ENCODE measurements around the gene SIX2. TPM values are rescaled to one million over a fixed set of nuclear protein-coding genes. Genes with fewer than 3 reads are reported as not detected.
"Not testable (repeated sequence)": the region's sequence is repeated elsewhere in the genome, so short reads cannot be mapped to it uniquely, and the experiment has no call there.

Gene SIX2
- 2.3 TPM for total RNA-seq
- long read RNA-seq, partial matches to known transcripts: 0 of 1 reads
- long read RNA-seq, other reads (novel, unspliced or antisense): 1 of 1 reads

DNA sequence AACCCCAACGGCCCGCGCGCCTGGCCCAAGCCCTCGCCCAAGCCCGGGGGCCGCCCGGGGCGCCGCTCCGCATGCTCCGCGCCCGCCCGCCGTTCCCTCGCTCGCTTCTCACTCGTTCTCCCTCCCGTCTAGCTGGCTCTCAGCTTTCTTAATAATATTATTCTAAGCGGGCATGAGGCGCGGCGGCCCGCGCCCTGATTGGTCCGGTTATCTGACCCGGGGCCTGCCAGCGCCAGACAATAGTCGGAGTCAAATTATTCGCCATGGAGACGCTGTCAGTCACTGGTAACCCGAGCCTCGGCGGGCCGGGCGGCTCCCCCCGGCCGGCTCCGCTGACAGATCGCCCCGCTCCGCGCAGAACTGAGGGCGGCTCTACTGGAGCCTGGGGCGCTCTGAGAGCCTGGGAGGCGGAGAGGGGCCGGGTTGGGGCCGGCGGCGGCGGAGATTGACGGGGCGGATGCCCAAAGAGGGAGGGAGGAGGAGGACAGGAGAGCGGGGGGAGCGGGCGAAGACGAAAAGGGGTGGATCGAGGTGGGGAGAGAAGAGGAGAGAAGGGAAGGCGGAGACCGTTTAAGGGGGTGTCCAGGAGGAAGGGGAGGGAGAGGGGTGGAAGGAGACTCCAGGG, at the start of gene SIX2:
TSS of gene SIX2 (minus strand) at position 150 of the 625 bp plus-strand sequence. CDS start 342 bp downstream, outside the sequence.
- no peak for DNase-seq (ENCODE audit: low spot score)

DNA sequence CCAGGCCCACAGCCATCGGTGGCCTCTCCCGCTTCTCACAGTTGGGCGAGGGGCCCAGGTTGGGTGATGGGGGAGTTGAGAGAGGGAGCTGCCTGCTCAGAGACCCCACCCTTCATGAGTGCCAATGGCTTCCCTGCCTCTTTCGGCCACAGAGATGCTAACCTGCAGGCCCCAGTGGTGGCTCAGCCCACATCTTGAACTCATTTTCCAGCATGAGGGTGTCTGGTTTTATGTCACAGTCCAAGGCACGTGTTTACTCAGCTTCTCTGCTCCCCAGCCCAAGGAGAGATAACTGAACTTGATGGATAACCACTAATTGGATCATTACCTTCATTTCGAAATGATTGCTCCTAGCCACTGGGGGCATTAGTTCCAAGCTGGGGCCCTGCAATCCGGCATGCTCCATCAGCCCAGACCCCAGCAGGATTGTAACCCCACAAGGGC, 45.9 kb upstream of the SIX2 start:
- no peak for DNase-seq (ENCODE audit: low spot score)

DNA sequence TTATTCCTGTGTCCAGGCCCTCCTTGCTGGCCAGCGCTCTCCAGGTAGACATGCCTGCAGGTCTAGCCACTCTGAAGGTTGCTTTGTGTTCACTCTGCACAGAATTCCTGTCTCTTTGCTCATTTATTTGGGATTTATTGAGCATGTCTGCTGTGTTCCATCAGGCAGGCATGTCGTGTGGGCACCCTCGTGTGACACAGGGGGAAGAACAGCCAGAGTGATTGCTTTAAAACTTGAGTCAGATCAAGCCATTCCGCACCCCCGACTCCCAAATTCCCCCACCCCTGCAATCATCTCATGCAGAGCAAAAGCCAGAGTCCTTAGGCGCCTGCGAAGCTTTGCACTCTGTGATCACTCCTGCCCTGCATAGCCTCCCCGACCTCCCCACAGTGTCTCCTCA, 44.7 kb upstream of the SIX2 start:
- no peak for DNase-seq (ENCODE audit: low spot score)

DNA sequence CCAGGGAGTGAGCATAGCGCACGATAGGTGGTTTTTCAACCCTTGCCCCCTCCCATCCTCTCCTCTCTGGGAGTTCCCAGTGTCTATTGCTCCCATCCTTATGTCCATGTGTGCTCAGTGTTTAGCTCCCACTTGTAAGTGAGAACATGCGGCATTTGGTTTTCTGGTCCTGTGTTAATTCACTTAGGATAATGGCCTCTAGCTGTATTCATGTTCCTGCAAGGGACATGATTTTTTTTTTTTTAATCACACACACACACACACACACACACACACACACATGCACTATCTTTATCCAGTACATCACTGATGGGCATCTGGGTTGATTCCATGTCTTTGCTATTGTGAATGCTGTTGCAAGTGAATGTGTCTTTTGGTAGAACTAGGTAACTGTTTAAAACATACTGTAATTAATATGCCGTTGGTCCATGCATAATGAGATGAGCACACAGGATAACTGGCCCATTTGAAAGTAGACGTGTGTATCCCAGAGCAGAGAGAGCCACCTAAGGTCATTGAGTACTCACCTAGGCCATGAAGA, 43.2 kb upstream of the SIX2 start:
- DNase-seq (ENCODE audit: low spot score): no peak

DNA sequence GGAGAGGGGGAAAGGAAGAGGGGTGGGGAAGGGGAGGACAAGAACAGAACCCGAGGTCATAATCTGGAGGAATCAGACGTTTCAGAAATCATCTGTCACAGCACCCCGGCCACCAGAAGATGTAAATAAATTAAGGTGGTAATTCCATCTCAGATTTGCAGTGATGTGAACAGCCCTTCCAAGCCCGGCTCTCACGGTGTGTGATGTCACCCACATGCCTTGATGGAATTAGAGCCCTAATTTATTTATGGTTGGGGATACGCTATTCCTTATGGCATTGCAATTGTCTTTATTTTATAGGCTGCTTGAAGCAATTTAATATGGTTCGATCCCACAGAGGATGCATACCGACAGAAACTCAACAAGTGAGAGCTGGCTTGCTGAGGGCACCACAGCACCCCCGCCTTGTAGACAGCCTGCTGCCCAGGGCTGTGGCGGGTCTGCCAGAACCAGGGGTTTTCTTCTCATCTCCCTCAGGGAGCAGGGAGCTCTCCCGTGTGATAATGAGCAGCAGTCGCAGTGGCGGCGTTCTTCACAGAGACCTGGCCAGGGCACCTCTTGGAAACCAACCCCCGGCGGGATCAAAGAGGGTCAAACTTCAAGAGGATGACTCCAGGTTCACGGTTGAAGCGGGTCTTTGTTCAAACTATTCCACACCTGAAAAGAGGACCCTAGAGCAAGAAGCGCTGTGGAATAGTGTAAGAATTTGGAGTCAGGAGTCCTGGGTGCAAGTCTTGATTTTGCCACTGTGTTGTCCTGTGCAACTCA, 40.5 kb upstream of the SIX2 start:
- DNase-seq (ENCODE audit: low spot score): no peak

DNA sequence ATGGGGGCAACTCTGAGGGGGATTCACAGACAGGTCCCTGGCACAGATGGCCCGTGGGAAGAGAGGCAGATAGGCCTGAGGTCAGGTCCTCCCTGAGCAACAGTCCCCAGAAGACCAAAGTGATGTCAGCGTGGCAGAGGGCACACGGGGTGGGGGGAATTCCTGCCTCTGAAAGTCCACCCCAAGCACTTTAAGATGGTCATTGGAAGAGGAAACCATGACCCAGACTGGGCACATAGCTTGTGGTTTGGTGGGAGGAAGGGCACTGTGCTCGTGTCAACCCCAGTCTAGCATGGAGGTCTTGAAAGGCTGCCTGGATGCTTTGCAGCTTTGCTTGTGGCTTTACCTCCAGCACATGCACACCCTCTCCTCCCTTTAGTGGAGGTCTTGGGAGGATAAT, 38.0 kb upstream of the SIX2 start:
- DNase-seq (ENCODE audit: low spot score): no peak

DNA sequence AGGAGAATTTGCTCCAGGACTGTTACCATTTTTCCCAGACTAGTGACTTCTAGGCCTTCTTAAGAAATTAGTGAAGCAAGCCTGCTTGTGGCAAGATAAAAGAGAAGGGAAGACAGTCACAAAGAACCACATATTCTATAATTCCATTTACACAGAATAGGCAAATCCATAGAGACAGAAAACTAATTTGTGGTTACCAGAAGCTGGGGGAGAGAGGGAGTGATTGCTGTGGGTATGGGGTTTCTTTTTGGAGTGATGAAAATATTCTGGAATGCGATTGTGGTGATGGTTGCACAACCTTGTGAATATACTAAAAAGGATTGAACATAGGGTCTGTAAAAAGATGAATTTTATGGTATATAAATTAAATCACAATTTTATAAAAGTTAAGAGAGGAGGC, 37.5 kb upstream of the SIX2 start:
- no peak for DNase-seq (ENCODE audit: low spot score)

DNA sequence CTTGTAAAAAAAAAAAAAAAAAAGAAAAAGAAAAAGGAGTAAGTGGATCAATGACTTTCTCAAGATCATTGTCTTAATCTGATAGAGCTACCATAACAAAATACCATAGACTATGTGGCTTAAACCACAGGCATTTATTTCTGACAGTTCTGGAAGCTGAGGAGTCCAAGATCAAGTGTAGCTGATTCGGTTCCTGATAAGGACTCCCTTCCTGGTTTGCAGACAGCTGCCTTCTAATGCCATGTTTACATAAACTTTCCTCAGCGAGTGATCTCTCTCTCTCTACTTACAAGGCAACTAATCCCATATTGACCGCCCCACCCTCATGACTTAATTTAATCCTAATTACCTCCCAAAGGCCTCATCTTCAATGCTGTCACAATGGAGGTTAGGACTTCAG, 36.5 kb upstream of the SIX2 start:
- no peak for DNase-seq (ENCODE audit: low spot score)

DNA sequence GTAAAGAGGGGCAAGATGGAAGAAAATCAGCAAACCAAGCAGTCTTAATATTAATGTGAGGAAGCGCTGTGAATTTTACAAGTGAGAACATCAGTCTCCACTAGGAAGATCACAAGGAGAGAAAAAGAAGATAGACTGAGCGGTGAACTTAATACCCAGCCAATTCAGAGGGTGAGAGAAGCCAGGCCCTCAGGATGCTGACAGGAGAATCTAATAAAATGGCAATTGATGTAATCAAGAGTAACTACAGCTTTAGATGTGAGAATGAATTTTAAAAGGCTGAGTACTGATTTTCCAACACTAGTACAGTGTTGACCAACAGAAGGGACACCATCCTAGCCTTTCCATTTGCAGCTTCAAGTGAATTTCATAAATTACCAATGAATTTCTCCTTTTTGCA, 35.7 kb upstream of the SIX2 start:
- DNase-seq (ENCODE audit: low spot score): no peak

DNA sequence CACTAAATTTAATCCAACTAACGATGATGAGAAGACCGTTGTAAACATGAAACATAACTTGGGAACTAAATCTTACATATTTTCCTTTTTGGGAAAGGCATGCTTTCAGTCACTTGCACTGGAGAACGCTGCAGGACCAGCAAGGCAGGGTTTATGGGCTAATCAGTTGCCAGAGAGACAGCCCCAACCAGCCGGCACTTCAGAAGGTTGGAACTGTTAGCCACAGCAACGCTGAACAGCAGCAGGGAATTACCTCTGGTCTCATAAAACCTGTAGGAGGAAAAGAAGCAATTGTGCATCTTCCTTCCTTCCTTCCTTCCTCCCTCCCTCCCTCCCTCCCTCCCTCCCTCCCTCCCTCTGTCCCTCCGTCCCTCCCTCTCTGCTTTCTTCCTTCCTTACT, 33.9 kb upstream of the SIX2 start:
- no peak for DNase-seq (ENCODE audit: low spot score)

DNA sequence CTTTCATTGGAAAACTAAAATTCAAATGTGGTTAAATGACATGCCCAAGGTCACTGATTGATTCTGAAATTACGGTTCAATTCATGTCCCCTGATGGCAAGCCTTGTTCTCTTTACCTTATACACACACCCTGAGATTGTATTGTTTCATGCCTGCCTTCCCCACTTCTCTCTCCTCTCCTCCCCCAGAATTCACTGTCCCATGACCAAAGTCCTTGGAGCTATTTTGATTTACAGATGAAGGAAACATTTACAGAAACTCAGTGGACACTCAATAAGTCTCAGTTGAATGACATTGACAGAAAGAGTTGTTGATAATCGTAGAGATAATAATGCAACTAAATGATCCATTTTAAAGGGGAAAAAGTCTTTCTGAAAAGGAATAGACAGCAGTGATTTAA, 33.1 kb upstream of the SIX2 start:
- DNase-seq (ENCODE audit: low spot score): no peak

DNA sequence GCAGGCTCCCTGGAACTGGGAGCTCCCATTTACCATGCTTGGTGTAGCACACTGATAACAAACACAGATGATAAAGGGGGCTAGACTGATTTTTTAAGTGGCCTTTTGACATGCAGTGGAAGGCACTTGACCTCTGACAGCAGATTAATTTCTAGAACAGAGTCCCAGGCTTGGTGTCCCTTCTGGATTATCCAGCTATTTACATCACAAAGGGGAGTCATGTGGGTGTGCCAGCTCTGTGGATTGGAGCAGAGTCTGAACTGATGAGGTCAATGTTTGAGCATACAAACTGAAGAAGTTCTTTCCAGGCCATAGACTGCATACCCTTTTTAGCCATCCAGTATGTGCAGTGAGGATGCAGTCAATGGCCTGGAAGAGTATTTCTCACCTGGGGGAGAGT, 31.5 kb upstream of the SIX2 start:
- DNase-seq (ENCODE audit: low spot score): no peak

DNA sequence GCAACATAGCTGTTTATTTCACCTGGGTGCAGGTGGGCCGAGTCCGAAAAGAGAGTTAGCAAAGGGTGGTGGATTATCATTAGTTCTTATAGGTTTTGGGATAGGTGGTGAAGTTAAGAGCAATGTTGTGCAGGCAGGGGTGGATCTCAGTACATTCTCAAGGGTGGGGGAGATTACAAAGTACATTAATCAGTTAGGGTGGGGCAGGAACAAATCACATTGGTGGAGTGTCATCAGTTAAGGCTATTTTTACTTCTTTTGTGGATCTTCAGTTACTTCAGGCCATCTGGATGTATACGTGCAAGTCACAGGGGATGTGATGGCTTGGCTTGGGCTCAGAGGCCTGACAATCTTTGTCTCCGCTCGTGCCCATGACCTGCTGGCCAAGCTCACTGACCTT, 30.6 kb upstream of the SIX2 start:
- DNase-seq (ENCODE audit: low spot score): not testable (repeated sequence)

DNA sequence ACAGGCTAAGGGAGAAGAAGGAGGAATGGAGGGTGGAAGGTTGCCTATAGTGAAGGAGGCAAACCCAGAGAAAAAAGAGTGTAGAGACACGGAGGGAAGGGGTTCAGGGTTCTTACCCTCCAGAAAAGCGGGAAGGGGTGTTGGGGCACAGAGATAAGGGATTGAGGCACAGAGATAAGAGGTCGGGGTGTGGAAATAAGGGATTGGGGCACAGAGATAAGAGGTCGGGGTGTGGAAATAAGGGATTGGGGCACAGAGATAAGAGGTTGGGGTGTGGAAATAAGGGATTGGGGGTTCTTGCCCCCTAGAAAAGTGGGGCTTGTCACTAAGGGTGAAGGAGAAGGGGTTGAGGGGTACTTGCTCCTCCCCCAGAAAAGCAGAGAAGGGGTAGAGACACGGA, 29.6 kb upstream of the SIX2 start:
- not testable (repeated sequence) for DNase-seq (ENCODE audit: low spot score)

DNA sequence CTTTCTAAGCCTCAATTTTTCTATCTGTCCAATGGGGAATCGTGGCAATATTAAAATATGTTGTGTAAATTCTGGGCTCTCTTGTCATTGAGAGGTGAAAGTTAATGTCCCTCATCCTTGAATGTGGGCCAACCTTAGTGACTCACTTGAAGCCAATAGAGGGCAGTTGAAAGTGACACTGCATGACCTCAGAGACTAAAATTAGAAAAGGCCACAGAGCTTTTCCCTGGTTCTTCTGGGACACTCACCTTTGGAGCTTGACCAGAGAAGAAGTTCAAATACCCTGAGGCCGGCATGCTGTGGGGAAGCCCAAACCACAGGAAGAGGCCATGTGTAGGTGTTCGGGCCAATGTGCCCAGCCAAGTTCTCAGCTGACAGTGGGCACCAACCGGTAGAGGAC, 24.1 kb upstream of the SIX2 start:
- no peak for DNase-seq (ENCODE audit: low spot score)

DNA sequence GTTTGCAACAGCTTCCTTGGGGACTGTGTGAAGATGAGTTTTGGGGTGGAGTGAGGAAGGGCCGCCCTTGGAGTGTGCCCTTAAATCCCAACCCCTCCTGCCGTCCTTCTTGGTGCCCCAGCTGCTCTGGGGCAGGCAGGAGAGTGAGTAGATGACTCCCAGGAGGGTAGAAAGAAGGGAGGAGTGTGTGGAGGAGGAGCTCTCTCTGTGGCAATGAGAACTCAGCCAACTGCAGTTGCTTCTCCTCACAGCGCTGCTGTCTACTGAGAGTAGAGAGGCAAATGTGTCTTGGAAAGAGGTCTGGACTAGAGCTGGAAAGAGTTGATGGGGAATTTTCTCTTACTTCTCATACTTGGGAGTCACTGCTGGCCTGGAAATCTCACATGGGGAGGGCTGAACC, 21.8 kb upstream of the SIX2 start:
- no peak for DNase-seq (ENCODE audit: low spot score)

DNA sequence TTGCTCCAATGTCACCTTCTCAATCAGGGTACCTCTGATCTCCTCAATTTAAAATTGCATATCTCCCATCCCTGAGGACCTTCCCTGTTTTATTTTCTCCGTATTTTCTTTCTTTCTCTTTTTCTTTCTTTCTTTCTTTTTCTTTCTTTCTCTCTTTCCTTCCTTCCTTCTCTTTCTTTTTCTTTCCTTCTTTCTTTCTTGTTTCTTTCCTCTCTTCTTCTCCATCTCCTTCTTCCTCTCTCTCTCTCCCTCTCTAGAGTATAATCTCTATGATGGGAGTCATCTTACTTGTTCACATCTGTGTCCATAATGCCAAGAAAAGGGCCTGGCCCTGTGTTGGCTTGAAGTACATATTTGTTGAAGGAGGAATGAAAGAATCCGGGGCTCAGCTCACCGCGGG, 21.3 kb upstream of the SIX2 start:
- DNase-seq (ENCODE audit: low spot score): no peak

DNA sequence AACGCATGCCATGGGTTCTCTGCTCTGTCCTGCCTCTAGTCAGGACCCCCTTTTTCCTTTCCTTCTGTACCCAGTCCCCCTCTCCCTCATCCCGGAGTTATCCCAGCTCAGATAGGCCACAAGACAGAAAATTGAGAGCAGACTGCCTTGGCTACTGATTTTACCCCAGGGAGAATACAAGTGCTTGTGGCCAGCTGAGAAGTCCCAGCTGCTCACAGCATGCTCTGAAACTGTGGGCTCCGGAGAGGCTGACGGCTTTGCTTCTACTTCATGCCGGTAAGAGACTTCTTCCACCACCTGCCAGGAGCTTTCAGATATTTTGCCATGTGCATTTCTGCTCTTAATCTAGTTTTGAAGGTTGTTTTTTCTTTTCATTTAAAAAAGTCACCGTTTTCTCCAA, 20.0 kb upstream of the SIX2 start:
- no peak for DNase-seq (ENCODE audit: low spot score)

DNA sequence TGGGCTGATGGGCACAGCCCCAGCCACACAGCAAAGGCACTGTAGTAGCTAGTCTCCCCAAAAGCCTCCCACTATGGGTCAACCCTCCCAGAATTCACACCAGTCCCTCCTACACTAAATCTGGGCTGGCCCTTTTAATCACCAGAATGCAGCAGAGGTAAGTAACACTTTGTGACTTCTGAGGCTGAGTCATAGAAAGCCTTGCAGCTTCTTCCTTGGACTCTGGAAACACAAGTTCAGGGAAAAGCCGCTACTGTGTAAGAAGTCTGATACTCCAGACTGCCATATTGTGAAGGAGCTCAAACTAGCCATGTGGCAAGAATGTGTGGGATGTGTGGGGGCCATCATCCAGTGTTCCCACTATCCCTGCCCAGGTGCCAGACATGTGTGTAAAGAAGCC, 19.0 kb upstream of the SIX2 start:
- no peak for DNase-seq (ENCODE audit: low spot score)

DNA sequence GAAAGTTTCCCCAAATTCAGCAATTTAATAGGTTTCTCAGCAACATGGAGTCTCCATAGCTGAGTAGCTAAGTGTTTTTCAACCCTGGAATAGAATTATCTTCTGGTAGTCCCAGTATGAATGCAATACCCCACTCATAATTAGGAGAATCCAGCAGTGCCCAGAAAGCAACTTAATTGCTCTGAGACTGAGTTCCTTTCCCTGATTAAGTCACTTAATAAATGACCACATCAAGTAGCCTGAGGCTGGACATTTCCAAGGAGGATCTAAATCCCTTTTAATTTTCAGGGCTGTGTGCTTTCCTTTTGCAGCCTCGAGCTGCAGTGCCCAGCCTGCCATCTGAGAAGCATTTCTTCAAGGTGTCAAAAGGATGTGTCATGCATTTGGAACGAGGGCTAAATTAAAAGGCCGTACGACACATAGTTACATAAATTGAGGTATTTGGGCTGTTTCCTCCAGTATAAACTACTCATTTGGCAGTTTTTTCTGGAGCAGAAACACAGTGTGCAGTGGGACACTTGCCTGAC, 17.7 kb upstream of the SIX2 start:
- DNase-seq (ENCODE audit: low spot score): no peak

DNA sequence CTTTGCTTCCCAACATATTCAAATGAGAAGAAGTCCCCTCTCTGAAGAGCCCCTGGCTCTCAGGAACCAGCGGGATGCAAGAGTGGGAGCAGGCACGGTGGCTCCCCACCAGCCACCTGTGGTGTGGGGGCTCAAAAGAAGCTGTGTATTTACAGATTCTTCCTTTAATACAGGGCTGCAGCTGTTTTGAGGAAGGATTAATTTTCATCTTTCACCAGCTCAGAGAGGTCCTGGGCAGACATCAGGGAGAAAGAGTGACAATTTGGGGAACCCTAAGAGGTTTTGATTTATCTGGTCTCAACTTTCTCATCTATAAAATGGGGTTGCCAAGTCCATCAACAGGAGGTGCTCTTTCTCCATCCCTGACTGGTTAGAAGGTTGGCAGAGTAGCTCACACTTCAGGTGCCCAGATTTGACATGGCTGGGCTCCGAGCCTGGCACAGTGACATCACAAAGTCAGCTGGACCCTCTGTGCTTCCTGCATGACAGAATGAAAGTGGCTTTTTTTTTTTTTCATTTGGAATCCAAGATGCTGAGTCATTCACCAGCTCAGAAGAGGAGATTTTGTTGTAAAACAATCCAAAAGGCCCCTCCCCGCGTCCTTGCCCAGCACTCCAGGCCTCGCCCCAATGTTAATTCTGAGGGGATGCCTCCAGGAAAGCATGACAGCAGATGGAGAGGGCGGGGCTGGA, 15.5 kb upstream of the SIX2 start:
- DNase-seq (ENCODE audit: low spot score): no peak

DNA sequence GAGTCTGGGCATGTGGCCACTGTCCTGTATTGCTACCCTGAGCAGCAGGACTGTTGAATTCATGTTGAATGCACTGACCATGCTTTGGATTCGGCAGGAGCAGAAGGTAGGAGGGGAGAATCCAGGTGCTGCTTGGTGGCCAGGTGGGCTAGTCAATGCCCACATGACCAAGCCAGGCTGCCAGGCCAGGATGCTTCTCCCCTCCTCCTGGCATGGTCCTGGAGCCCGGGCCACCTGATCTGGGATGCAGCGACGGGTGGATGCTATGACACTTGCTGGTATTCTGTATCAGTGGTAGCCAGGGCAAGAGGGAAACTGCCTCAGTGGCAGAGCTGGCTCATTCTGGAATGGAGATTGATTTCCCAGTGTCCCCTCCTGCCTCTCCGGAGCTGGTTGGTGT, 14.8 kb upstream of the SIX2 start:
- no peak for DNase-seq (ENCODE audit: low spot score)
